T-helper 2 cell treated with Interferon-gamma antibody and Interleukin-4, amounts not matched to agents 5 μg/mL and 100 μg/mL, for 36 hours (primary cell): Measurements from ENCODE around the gene C6orf89.

ENCODE experiments used
- DNase-seq: peaks from one replicate; pipeline ENCODE4 v3.0.0; 2021; ENCODE audit warnings: low spot score
- H3K27ac Mint-ChIP-seq: one replicate; pipeline ENCODE4 v1.8.0; 2021; ENCODE audit warnings: mild to moderate bottlenecking, mixed read lengths
- H3K27me3 Mint-ChIP-seq: one replicate; pipeline ENCODE4 v1.8.0; 2021; ENCODE audit warnings: low read depth, mixed read lengths
- H3K36me3 Mint-ChIP-seq: one replicate; pipeline ENCODE4 v1.8.0; 2021; ENCODE audit warnings: low read depth, mixed read lengths
- H3K4me1 Mint-ChIP-seq: one replicate; pipeline ENCODE4 v1.8.0; 2021; ENCODE audit warnings: low read depth, mixed read lengths
- H3K4me3 Mint-ChIP-seq: one replicate; pipeline ENCODE4 v1.8.0; 2022; ENCODE audit warnings: mild to moderate bottlenecking, moderate library complexity, mixed read lengths
- H3K9me3 Mint-ChIP-seq: one replicate; pipeline ENCODE4 v1.8.0; 2021; ENCODE audit warnings: mixed read lengths

The C6orf89 gene

DNA sequence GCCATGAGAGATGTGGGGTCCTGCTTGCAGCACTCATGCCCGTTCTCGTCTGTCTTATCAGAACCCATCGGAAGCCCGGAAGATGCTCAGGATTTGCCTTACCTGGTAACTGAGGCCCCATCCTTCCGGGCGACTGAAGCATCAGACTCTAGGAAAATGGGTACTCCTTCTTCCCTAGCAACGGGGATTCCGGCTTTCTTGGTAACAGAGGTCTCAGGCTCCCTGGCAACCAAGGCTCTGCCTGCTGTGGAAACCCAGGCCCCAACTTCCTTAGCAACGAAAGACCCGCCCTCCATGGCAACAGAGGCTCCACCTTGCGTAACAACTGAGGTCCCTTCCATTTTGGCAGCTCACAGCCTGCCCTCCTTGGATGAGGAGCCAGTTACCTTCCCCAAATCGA lies 77.1 kb downstream of the C6orf89 start:
- Mint-ChIP-seq H3K4me1 (peaks cover 27% of the 10 kb centered on the region), H3K4me3 (no peak overlapping the region), H3K27ac (no peak overlapping the region), H3K27me3 (no peaks in the 10 kb centered on the region), H3K9me3 (no peaks in the 10 kb centered on the region), H3K36me3 (peaks cover 6% of the 10 kb centered on the region)
- DNase-seq = peak; percentile 58

DNA sequence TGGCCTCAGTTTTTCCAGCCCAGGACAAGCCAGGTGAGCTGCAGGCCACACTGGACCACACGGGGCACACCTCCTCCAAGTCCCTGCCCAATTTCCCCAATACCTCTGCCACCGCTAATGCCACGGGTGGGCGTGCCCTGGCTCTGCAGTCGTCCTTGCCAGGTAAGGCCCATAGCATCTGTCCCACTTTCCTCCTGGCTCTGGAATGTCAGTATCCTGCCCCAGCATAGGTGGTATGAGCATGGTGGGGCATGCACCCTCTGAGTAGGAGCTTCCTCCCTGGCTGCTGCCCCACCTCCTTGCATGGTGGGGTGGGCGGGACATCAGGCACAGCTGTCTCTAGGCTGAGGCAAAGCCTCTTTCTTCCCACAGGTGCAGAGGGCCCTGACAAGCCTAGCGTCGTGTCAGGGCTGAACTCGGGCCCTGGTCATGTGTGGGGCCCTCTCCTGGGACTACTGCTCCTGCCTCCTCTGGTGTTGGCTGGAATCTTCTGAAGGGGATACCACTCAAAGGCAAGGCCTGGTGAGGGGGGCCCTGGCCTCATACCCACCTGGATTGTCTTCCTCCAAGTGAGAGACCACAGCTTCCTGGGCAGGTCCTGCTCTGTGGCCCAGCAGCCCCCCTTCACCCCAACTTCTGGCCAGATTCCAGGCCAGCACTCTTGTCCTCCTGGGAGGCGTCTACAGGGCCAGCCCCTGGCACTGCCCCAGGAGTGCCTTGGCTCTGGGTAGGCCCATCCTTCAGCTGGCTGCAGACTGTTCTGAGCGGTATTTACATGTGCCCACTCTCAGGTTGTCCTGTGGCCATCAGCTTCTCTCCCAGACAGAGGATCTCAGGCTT lies 77.9 kb downstream of the C6orf89 start:
- DNase-seq = no peak
- peaks cover 13% of the 10 kb centered on the region for H3K36me3 Mint-ChIP-seq
- H3K27ac Mint-ChIP-seq = peak overlapping the region; percentile 51
- H3K4me3 Mint-ChIP-seq = peak overlapping the region; percentile 6
- no peaks in the 10 kb centered on the region for H3K27me3 Mint-ChIP-seq
- H3K9me3 Mint-ChIP-seq = no peaks in the 10 kb centered on the region
- peaks cover 27% of the 10 kb centered on the region for H3K4me1 Mint-ChIP-seq

DNA sequence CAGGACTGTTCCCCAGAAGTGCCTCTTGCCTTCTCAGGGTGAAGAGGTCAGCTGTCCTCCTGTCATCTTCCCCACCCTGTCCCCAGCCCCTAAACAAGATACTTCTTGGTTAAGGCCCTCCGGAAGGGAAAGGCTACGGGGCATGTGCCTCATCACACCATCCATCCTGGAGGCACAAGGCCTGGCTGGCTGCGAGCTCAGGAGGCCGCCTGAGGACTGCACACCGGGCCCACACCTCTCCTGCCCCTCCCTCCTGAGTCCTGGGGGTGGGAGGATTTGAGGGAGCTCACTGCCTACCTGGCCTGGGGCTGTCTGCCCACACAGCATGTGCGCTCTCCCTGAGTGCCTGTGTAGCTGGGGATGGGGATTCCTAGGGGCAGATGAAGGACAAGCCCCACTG lies 78.6 kb downstream of the C6orf89 start:
- Mint-ChIP-seq H3K4me1 (peaks cover 27% of the 10 kb centered on the region), H3K4me3 (no peak overlapping the region), H3K27me3 (no peaks in the 10 kb centered on the region), H3K36me3 (peaks cover 18% of the 10 kb centered on the region), H3K9me3 (no peaks in the 10 kb centered on the region), H3K27ac (peak overlapping the region; percentile 34)
- DNase-seq = no peak

DNA sequence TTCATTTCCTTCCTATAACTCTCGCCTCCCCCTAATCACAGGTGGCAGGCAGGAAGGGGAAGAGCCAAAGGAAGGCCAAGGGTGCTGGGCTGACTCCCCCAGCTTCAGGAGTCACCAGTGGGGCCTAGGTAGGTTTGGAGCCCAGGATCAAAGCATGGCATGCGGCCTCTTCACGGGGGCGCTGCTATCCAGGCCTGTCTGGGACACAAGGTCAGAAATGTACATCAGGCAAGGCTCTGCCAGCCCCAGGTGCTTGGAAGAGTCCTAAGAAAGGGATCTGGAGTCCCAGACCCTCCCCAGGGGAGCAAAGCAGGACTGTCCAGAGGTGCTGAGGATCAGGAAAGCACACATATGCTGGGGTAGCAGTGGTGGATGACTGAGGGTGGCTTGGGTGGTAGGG lies 79.2 kb downstream of the C6orf89 start:
- Mint-ChIP-seq H3K4me1 (peaks cover 27% of the 10 kb centered on the region), H3K36me3 (peaks cover 23% of the 10 kb centered on the region), H3K4me3 (no peak overlapping the region), H3K27me3 (no peaks in the 10 kb centered on the region), H3K27ac (peak overlapping the region; percentile 34), H3K9me3 (no peaks in the 10 kb centered on the region)
- no peak for DNase-seq

DNA sequence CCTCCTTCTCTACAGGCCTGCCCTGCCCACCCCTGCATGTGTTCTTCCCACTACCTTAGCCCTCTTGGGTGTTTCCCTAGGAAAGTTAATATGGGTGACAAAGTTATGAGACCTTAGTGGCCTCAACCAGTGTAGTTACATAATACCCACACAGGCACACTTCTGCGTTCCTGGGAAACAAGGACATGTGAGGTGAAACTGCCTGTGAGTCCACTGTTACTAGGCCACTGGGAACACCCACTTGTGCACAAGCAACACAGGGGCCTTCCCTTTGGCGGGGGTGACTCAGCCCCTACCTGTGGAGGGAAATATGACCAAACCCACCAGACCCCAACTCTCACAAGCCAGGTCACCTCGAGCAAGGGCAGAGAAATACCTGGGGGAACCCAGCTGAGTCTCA lies 81.5 kb downstream of the C6orf89 start:
- no peaks in the 10 kb centered on the region for H3K9me3 Mint-ChIP-seq
- H3K36me3 Mint-ChIP-seq = peaks cover 41% of the 10 kb centered on the region
- H3K4me3 Mint-ChIP-seq = no peak overlapping the region
- H3K27me3 Mint-ChIP-seq = no peaks in the 10 kb centered on the region
- no peak for DNase-seq
- H3K4me1 Mint-ChIP-seq = peaks cover 21% of the 10 kb centered on the region
- H3K27ac Mint-ChIP-seq = no peak overlapping the region

DNA sequence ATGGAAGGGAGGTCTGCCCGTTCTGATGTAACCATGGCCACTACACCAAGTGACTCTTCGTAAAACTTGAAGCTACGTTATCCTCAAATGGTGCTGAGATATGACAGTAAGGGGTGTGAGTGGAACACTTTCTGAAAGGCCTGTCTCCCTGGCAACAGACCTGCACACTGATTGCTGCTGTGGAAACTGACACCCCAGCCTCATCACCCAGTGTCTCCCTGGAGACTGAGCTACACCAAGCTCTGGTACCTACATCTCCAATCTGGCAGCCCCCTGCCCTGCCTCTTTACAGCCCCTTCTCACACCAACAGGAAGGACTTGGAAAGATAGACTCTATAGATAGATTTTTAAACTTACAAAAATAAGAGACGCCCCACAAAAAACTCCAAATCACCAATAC lies 82.0 kb downstream of the C6orf89 start:
- no peaks in the 10 kb centered on the region for H3K27me3 Mint-ChIP-seq
- no peak overlapping the region for H3K4me3 Mint-ChIP-seq
- peaks cover 46% of the 10 kb centered on the region for H3K36me3 Mint-ChIP-seq
- DNase-seq = no peak
- H3K9me3 Mint-ChIP-seq = no peaks in the 10 kb centered on the region
- H3K4me1 Mint-ChIP-seq = peaks cover 17% of the 10 kb centered on the region
- H3K27ac Mint-ChIP-seq = no peak overlapping the region

DNA sequence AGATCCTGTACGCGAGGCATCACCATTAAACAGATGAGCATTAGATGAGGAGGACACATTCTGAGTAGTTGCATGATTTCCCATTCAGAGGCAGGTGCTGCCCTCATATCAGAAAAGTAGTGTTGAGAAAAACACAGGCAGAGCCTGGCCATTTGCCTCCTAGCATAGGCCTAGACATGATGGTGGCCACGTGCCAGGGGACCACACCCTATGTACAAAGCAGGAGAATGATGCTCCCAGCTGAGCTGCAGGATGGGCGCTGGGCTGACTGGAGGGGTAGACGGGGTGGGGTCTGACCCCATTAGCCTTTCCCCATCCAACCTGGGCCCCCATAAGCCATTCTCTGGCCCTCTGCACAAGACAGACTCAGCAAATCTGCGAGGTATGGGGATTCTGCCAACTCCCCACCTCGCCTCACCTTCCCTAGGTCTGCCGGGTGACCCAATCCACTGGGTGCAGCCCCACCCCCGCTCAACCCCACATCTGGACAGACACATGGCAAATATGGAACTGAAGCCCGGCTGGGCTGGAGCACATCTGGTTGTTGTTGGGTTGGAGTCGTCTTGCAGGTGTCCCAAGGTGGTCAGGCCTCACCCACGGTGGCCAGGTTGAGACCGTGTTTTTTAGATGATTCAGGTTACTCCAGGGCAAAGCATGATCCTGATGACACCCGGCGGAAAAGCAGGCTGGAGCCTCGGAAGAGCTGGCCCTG lies 82.7 kb downstream of the C6orf89 start:
- Mint-ChIP-seq H3K9me3 (no peaks in the 10 kb centered on the region), H3K36me3 (peaks cover 51% of the 10 kb centered on the region), H3K4me1 (peaks cover 11% of the 10 kb centered on the region), H3K27ac (no peak overlapping the region), H3K27me3 (no peaks in the 10 kb centered on the region), H3K4me3 (no peak overlapping the region)
- DNase-seq = no peak

DNA sequence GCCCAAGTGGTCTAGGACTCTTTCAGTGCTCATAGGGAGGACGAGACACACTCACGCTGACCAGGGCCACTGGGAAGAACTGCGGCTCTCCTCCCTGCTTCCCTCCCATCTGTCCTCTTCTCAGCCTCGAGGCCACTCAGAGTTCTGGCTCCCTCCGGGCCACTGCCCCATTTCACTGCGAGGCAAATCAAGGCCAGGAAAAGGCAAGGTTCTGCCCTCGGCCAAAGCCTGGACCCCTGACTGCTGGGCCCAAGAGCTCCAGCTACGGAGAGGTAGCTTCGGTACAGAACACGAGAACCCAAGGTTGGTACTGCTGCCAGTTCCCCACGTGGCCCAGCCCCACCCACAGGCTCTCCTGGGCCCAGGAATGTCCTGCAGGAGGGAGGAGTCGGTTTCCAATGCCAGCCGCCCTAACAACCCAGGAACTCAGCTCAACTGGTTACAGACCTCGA lies 83.5 kb downstream of the C6orf89 start:
- H3K9me3 Mint-ChIP-seq = no peaks in the 10 kb centered on the region
- peaks cover 59% of the 10 kb centered on the region for H3K36me3 Mint-ChIP-seq
- no peak overlapping the region for H3K27ac Mint-ChIP-seq
- H3K27me3 Mint-ChIP-seq = no peaks in the 10 kb centered on the region
- no peak for DNase-seq
- H3K4me3 Mint-ChIP-seq = no peak overlapping the region
- H3K4me1 Mint-ChIP-seq = peaks cover 3% of the 10 kb centered on the region

DNA sequence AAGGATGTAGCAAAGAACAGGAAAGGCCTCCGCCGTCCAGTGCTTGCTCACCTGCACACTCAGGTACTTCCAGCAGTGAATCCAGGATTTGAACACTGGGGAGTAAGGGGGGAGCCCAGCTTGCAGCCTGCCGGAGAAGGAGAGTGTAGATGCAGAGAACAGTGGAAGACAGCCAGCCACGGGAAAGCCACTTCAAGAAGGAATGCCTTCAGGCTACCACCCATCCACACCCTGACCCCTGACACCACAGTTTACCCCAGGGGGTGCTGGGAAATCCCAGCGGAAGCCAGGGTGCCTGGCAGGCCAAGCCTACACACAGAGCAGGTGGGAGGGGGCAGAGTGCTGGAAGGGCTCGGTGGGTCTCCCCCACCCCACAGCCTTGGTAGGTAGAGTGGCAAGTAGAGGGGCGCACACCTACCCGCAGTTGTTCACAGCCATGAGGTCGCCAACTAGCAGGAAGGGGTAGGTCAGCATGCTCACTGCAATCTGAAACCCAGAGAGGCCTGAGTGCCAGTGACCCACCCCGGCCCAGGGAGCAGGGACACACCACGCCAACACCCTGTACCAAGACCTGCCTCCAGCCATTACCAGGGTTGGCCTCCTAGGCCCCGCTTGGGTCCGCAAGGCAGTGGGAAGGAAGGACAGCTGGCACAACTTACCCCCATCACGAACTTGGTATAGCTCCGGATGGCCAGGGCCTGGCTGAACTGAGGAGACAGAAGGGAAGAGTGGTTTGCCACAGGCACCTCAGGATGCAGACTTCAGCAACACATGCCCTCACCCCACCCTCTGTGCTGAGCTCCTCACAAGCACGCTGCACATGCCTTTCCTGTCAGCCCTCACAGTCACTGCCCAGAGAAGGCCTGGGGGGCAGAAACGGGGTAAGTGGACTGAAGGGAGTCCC lies 84.5 kb downstream of the C6orf89 start:
- H3K27ac Mint-ChIP-seq = no peak overlapping the region
- H3K27me3 Mint-ChIP-seq = no peaks in the 10 kb centered on the region
- no peak overlapping the region for H3K4me3 Mint-ChIP-seq
- H3K36me3 Mint-ChIP-seq = peaks cover 66% of the 10 kb centered on the region
- no peak for DNase-seq
- H3K9me3 Mint-ChIP-seq = no peaks in the 10 kb centered on the region
- H3K4me1 Mint-ChIP-seq = no peaks in the 10 kb centered on the region

DNA sequence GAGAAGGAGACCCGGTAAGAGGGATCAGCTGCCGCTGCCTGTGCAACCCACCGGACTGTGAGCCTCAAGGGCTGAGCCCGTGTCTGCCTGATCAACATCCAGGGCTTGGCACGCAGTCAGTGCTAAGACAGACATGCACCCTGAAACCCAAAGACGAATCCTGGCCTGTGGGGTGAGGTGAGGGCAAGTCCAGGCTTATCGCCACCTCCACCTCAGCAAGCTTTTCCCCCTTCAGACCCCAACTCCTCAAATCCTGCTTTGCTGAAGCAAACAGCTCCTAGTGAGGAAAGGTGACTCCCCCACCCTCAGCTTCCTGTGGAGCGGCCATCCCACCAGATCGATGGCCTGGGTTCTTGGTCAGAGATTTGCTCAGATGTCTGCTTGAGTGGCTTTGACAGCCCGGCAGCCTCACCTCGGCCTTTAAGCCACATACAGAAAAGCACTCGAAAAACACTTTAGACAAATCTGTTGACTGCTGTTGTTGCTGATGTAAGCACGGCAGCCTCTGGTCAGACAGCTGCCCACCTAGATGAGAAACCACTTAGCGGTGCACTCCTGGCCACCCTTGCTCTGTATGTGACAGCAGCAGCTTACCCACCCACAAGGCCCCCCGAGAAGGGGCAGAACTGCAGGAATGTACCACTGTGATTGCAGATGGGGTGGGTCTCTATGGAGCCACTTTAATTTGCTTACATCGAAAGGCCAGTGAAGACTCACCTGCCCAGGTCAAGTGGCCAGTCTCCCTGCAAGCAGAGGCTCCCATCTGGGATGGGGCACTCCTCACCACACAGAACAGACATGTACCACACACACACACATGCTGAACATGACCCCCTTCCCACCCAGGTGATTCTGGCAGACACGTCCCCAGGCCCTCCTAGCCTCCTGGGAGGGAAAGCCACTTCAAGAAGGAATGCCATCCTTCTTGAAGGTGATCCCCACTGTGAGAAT lies 85.4 kb downstream of the C6orf89 start:
- DNase-seq = no peak
- H3K4me1 Mint-ChIP-seq = no peaks in the 10 kb centered on the region
- H3K27me3 Mint-ChIP-seq = no peaks in the 10 kb centered on the region
- H3K9me3 Mint-ChIP-seq = no peaks in the 10 kb centered on the region
- no peak overlapping the region for H3K4me3 Mint-ChIP-seq
- no peak overlapping the region for H3K27ac Mint-ChIP-seq
- H3K36me3 Mint-ChIP-seq = peaks cover 72% of the 10 kb centered on the region

DNA sequence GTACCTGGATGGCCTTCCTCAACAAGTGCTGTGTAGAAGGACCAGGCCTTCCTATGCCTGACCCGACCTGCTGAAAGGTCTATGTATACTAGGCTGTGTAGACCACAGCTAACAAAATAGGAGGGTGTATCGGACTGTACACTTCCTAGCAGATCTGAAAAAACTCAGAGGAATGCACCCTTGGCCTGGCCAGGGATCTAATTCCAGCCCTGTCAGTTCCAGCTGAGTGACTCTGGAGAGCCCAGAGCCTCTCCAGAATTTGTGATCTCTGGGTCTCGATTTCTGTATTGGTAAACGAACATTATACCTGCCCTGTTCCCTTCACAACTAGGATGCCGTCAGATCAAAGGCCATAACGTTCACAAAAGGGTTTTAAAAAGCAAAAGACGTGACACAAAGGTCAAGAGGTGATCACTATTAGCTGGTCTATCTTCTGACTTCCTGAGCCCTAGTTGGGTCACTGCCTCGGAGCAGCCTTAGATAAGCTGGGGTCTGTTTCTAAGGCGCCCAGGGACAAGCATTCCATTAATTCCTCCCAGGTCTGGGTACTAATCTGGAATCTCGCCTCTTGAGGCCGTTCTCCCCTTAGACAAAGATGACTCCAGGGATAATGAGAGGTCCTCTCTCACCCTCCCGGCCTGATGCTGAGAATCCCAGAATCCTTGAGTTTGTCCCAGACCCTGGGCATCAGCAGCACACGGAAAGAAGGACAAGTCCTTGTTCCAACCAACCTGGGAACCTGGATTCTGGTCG lies 86.3 kb downstream of the C6orf89 start:
- no peak overlapping the region for H3K27ac Mint-ChIP-seq
- no peaks in the 10 kb centered on the region for H3K27me3 Mint-ChIP-seq
- DNase-seq = no peak
- no peaks in the 10 kb centered on the region for H3K9me3 Mint-ChIP-seq
- H3K4me3 Mint-ChIP-seq = no peak overlapping the region
- no peaks in the 10 kb centered on the region for H3K4me1 Mint-ChIP-seq
- peaks cover 79% of the 10 kb centered on the region for H3K36me3 Mint-ChIP-seq

DNA sequence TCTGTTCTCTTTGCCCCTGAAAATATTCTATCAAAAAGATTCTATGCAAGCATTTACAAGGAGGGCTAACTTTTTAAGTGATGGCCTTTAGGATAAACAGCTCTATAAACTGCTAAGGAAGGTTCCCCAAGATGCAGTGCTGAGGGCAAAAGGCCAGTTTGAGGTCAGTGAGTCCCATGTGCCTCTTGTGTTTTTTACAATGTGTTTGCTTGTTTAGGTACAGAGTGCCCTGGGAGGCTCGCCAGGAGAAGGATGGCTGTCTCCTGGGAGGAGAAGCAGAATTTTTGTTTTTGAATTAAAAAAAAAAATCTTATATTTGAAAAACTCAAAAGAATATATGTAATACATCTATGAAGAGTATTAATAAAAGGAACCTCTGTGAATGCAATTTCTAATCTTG lies 87.4 kb downstream of the C6orf89 start:
- Mint-ChIP-seq H3K36me3 (peaks cover 83% of the 10 kb centered on the region), H3K27me3 (no peaks in the 10 kb centered on the region), H3K27ac (no peak overlapping the region)

More for the DNA sequence above, 87.4 kb downstream of the C6orf89 start:
- no peak overlapping the region for H3K4me3 Mint-ChIP-seq
- no peak for DNase-seq
- peaks cover 2% of the 10 kb centered on the region for H3K4me1 Mint-ChIP-seq
- no peaks in the 10 kb centered on the region for H3K9me3 Mint-ChIP-seq
